GM21619 (cell line): Measurements from ENCODE around the gene GJA1.

Source experiments
- ATAC-seq: cut with Tn5 transposase; IDR thresholded peaks from one replicate; pipeline ENCODE4 v1.9.1; 2021; ENCODE audit not compliant: unreplicated experiment

The GJA1 gene

GRCh38 chr6:121482751-121483150 is 47.3 kb downstream of the GJA1 start:
- ATAC-seq: no peak

- ATAC-seq: no peak
Measured at GRCh38 chr6:121485359-121485811, 49.9 kb downstream of the GJA1 start.

- ATAC-seq: no peak
Measured at GRCh38 chr6:121491576-121491975, 56.1 kb downstream of the GJA1 start.

GRCh38 chr6:121492536-121492935 is 57.1 kb downstream of the GJA1 start:
- no peak for ATAC-seq

- ATAC-seq: no peak
Measured at GRCh38 chr6:121497970-121498375, 62.5 kb downstream of the GJA1 start.

- no peak for ATAC-seq
Measured at GRCh38 chr6:121498481-121499276, 63.2 kb downstream of the GJA1 start.
